ENCODE results near the gene C1orf105. TPM values are rescaled to one million over a fixed set of nuclear protein-coding genes. Genes with fewer than 3 reads are reported as not detected.

The C1orf105 gene
- total and polyA plus RNA-seq, 2 of the 8 experiments (the other 6 are each of a cell fraction or from before 2014, with no cell fraction given), result not detected

DNA sequence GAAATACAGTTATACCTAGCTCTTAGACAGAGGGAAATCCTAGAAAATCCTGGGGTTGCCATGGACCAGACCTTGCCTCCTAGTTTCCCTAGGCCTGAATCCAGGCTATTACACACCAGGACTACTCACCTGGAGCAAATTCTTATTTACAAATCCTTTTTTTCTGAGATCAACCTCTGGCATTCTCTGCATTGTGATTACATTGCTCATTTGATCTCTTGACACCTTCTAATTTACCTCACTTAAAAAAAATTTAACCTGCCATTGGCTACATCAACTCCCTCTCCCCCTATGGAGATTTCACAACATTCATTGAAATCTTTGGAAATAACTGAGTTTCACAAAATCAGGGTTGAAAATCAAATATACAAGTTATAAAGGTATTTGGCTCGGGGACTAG is 2.9 kb upstream of the C1orf105 start:
- H3K27me3 ChIP-seq (replicated peaks in 1 of 4; ENCODE audit: control insufficient read depth in 3 of 4, extremely low read depth in 1 of 4, insufficient read depth in 3 of 4, low read length in 3 of 4), result no peaks in the 10 kb centered on the region
- FAIRE-seq, result no peak
- no peak overlapping the region for H3K56ac ChIP-seq (replicated peaks; ENCODE audit: insufficient read length, low read depth, low read length)
- CTCF ChIA-PET (ENCODE audit: partially characterized antibody), result interaction anchor here (1.1 to 6.1 kb wide), 8 partner anchors 9 to 431 kb away, joined by 3 to 32 read pairs (median 5); no protein-coding TSS in a partner anchor
- TF ChIP-seq ZNF274 (IDR thresholded peaks at IDR 0.05; ENCODE audit: borderline replicate concordance, extremely low read depth, low read length) (no peak), CBX5 (IDR thresholded peaks at IDR 0.05; ENCODE audit: low read depth, low read length) (no peak), YY1 (IDR thresholded peaks at IDR 0.05; ENCODE audit: low read depth, low read length) (no peak), SIN3A (conservative IDR thresholded peaks at IDR 0.05 in 1 of 2, IDR thresholded peaks at IDR 0.05 in 1 of 2; ENCODE audit: low read depth in 1 of 2, low read length in 2 of 2) (no peak), MAFK (IDR thresholded peaks at IDR 0.05; ENCODE audit: low read depth, low read length) (no peak)
- DNase-seq (ENCODE audit: low read depth in 1 of 2, low spot score in 2 of 2), result no peak
- no peak overlapping the region for H2BK120ac ChIP-seq (replicated peaks; ENCODE audit: low read depth, low read length)
- H2AFZ ChIP-seq (ENCODE audit: low read length), result no peak overlapping the region
- H3K23me2 ChIP-seq (ENCODE audit: low read depth, low read length), result no peaks in the 10 kb centered on the region; the same call in 1 of the 2 replicates
- H2BK5ac ChIP-seq (ENCODE audit: low read depth, low read length), result no peak overlapping the region
- no peaks in the 10 kb centered on the region for H3K79me1 ChIP-seq (ENCODE audit: low read depth, low read length)
- H4K20me1 ChIP-seq (replicated peaks in 1 of 2; ENCODE audit: control insufficient read depth in 1 of 2, insufficient read depth in 2 of 2, low read length in 2 of 2), result no peaks in the 10 kb centered on the region
- no peak overlapping the region for H3K23ac ChIP-seq (ENCODE audit: insufficient read length)
- WGBS, 2 experiments (ENCODE audit: extremely low coverage in 1 of 2, insufficient coverage in 1 of 2, insufficient read length in 1 of 2, insufficient replicate concordance in 2 of 2, low coverage in 1 of 2, low lambda C conversion rate in 2 of 2, missing lambda C conversion rate in 1 of 2), result 95% methylated on average over 1 of the region's 1 CpG; no CpG with 5 or more reads in 1 of the 2 experiments
- peaks cover 0 to 11% (median 3%) of the 10 kb centered on the region in 4 experiments; a peak in 3 of 7 replicates for H3K4me1 ChIP-seq (replicated peaks in 1 of 4; ENCODE audit: control insufficient read depth in 3 of 4, insufficient read depth in 4 of 4, low read length in 3 of 4)
- H3K4me2 ChIP-seq (ENCODE audit: insufficient read depth in 1 of 2, low read depth in 2 of 2, low read length in 2 of 2), result no peak overlapping the region
- POLR2A ChIA-PET (ENCODE audit: partially characterized antibody), result interaction anchor here (1.0 kb wide), 1 partner anchor 58 kb away, joined by 3 read pairs; no protein-coding TSS in a partner anchor
- H3K36me3 ChIP-seq (ENCODE audit: control insufficient read depth in 2 of 4, insufficient read depth in 4 of 4, low read length in 3 of 4), result no peaks in the 10 kb centered on the region
- no peak overlapping the region for H2BK12ac ChIP-seq (ENCODE audit: low read depth, low read length)
- no peak overlapping the region for H3K18ac ChIP-seq (ENCODE audit: extremely low read depth, low read length)
- no peak overlapping the region for H3K4me3 ChIP-seq (ENCODE audit: extremely low read depth in 1 of 4, insufficient read depth in 2 of 4, low read depth in 3 of 4, low read length in 4 of 4)
- H3K9me3 ChIP-seq (ENCODE audit: insufficient read depth in 2 of 2, low read depth in 1 of 2, low read length in 1 of 2), result no peaks in the 10 kb centered on the region
- no peak overlapping the region for H3K4ac ChIP-seq (replicated peaks; ENCODE audit: insufficient read length, low read depth, low read length)
- no peak overlapping the region for H3K9ac ChIP-seq (replicated peaks in 1 of 4; ENCODE audit: extremely low read depth in 1 of 4, low read depth in 3 of 4, low read length in 3 of 4)
- H2AK5ac ChIP-seq (ENCODE audit: low read depth, low read length), result no peak overlapping the region
- no peaks in the 10 kb centered on the region for H3K79me2 ChIP-seq (ENCODE audit: control insufficient read depth in 1 of 2, insufficient read depth in 2 of 2, low read length in 2 of 2)
- H3K14ac ChIP-seq (ENCODE audit: insufficient read length), result no peak overlapping the region
- no peak overlapping the region for H4K5ac ChIP-seq (ENCODE audit: insufficient read length, low read depth, low read length)
- H3K27ac ChIP-seq (ENCODE audit: low read depth, low read length), result no peak overlapping the region
- no peak overlapping the region for H2BK15ac ChIP-seq (ENCODE audit: low read length)
- no peak overlapping the region for H4K91ac ChIP-seq (replicated peaks; ENCODE audit: insufficient read length, low read length)
- no peak overlapping the region for H4K8ac ChIP-seq (ENCODE audit: extremely low read depth, insufficient read depth, low read length)
- no peak overlapping the region for H2BK20ac ChIP-seq (ENCODE audit: low read length)
